ACC112 (cell line): Measurements from ENCODE around the gene CPA1.

ENCODE experiments used
- H2AFZ ChIP-seq: fragments of 200-600 bp; sonication (generic); one replicate; pipeline ENCODE4 v1.6.0; 2017; ENCODE audit warnings: antibody characterized with exemption, low read length; ENCODE audit not compliant: unreplicated experiment
- H3K27ac ChIP-seq: fragments of 200-600 bp; sonication (generic); 2 replicates; pipeline ENCODE4 v1.5.1; 2014; ENCODE audit warnings: low read depth, mild to moderate bottlenecking, antibody characterized with exemption, low read length, moderate library complexity
- H3K27me3 ChIP-seq: fragments of 200-600 bp; sonication (generic); 2 replicates; pipeline ENCODE4 v1.6.1; 2014; ENCODE audit warnings: mild to moderate bottlenecking, antibody characterized with exemption, low read length, moderate library complexity, mixed read lengths; ENCODE audit not compliant: insufficient read depth
- H3K36me3 ChIP-seq: fragments of 200-600 bp; sonication (generic); 2 replicates; pipeline ENCODE4 v1.6.1; 2016; ENCODE audit warnings: mild to moderate bottlenecking, antibody characterized with exemption, low read length, moderate library complexity, mixed read lengths; ENCODE audit not compliant: insufficient read depth
- H3K4me1 ChIP-seq: fragments of 200-600 bp; sonication (generic); one replicate; pipeline ENCODE4 v1.6.1; 2016; ENCODE audit warnings: low read length, mixed read lengths; ENCODE audit not compliant: insufficient read depth, unreplicated experiment, control insufficient read depth
- H3K4me3 ChIP-seq: fragments of 200-600 bp; sonication (generic); 2 replicates; pipeline ENCODE4 v1.5.1; 2014; ENCODE audit warnings: mild to moderate bottlenecking, low read depth, low read length
- H3K79me2 ChIP-seq: fragments of 200-600 bp; sonication (generic); one replicate; pipeline ENCODE4 v1.6.0; 2016; ENCODE audit warnings: low read length; ENCODE audit not compliant: control insufficient read depth, unreplicated experiment, insufficient read depth

CPA1 gene

DNA sequence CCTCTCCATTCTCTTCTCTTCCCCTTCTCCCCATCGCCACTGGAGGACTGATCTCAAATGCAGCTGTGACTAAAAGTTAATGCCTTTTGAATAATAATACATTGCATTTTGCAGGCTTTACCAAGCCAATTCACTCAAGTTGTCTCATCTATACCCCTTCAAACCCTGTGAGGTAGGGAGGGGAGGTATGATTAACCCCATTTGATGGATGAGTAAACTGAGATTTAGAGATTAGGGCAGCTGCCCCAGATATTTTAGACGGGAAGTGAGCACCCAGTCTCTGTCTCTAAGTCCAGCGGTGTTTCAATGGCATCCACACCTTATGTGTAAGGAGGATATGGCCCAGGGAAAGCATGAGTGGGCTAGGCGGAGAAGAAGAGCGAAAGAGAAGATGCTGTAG, 34.6 kb upstream of the CPA1 start:
- no peaks in the 10 kb centered on the region for H3K27me3 ChIP-seq

DNA sequence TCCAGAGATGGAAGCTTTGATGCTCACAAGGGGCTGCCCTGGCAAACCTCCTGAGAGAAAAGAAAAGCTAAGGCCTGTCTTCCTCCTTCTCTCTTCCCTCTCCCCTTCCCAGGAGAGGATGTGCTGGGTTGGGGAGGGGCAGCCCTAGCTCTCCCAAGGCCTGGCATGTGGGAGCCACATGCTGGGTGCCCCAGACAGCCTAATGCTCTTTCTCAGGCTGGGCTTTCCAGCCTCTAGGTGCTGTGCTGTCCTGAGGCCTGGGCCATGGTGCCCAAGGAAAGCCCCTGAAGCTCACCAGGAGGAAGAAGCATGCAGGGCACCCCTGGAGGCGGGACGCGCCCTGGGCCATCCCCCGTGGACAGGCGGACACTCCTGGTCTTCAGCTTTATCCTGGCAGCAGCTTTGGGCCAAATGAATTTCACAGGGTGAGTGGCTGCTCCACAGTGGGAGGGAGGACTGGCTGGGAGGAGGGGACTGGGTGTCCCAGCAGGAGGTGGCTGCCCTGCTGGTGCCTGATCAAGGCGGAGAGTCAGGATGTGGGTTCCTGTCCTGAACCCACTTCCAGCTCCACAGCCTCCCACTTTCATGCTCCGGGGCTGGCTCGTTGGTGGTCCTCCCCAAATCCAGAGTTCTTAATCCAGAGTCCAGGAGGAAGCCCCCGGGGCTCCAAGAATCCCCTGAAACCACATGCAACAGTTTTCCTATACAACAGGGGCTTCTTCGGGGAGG, 34.0 kb upstream of the CPA1 start:
- Histone ChIP-seq H3K79me2 (no peaks in the 10 kb centered on the region), H3K27me3 (no peaks in the 10 kb centered on the region), H3K36me3 (no peaks in the 10 kb centered on the region), H3K27ac (no peak overlapping the region), H2AFZ (no peak overlapping the region), H3K4me3 (no peak overlapping the region), H3K4me1 (peaks cover 5% of the 10 kb centered on the region)

More for the DNA sequence above, 34.6 kb upstream of the CPA1 start:
- no peaks in the 10 kb centered on the region for H3K36me3 ChIP-seq
- peaks cover 5% of the 10 kb centered on the region for H3K4me1 ChIP-seq
- H3K27ac ChIP-seq: no peak overlapping the region
- H3K79me2 ChIP-seq: no peaks in the 10 kb centered on the region
- H3K4me3 ChIP-seq: peak overlapping the region; percentile 57; the same call in 1 of the 2 replicates
- no peak overlapping the region for H2AFZ ChIP-seq

- no peaks in the 10 kb centered on the region for H3K36me3 ChIP-seq
- H2AFZ ChIP-seq: no peak overlapping the region
- no peak overlapping the region for H3K27ac ChIP-seq
- H3K4me1 ChIP-seq: peaks cover 5% of the 10 kb centered on the region
- no peaks in the 10 kb centered on the region for H3K79me2 ChIP-seq
- H3K4me3 ChIP-seq: no peak overlapping the region
- H3K27me3 ChIP-seq: no peaks in the 10 kb centered on the region
Observed at GRCh38 chr7:130346941-130347340, 33.4 kb upstream of the CPA1 start.

- no peaks in the 10 kb centered on the region for H3K27me3 ChIP-seq
- H3K27ac ChIP-seq: no peak overlapping the region
- H3K36me3 ChIP-seq: no peaks in the 10 kb centered on the region
- no peak overlapping the region for H2AFZ ChIP-seq
- no peak overlapping the region for H3K4me3 ChIP-seq
- peaks cover 20% of the 10 kb centered on the region for H3K4me1 ChIP-seq
- H3K79me2 ChIP-seq: no peaks in the 10 kb centered on the region
Observed at GRCh38 chr7:130349911-130350782, 30.1 kb upstream of the CPA1 start.

DNA sequence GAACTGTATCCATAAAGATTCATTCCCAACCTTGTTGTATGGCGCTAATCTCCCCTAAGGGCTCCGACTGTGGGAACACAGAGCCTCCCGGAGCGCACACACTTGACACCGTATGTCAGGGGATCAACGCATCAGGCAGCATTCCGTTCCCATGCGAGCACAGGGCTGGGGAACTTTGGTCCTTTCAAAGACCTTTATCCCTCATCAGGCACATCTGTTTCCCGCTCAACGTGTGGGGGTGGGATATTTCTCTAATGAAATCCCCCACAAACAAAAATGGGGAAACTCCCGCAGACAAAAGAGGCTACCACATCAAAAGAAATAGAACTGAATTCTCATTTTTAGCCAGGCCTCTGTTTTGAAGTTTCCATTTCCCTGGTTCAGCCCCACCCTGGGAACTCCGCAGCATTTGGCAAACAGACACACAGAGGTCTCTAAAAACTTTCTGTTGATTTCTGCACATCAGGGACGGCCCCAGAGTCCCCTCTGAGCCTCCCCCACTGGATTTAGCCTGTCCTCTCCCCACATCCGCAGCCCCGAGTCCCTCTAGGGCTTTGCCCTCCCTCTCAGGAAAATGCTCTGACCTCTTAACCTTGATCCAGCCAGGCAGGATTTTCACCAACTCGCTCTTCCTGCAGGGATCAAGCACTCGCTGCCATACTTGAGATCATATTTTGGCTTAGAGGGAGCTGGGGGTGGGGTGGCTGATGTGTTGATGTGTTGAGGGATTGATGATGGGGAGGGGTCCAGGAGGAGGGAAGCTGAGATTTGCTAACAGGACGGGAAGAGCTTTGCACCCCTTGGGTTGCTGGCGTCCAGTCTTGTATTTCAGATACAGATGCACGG, 29.1 kb upstream of the CPA1 start:
- Histone ChIP-seq H3K4me1 (peaks cover 26% of the 10 kb centered on the region), H3K36me3 (no peaks in the 10 kb centered on the region), H3K27ac (no peak overlapping the region), H3K4me3 (no peak overlapping the region), H2AFZ (no peak overlapping the region), H3K79me2 (no peaks in the 10 kb centered on the region), H3K27me3 (no peaks in the 10 kb centered on the region)

- Histone ChIP-seq H3K4me1 (peaks cover 32% of the 10 kb centered on the region), H3K36me3 (no peaks in the 10 kb centered on the region), H3K4me3 (no peak overlapping the region), H3K27ac (no peak overlapping the region), H2AFZ (no peak overlapping the region), H3K27me3 (no peaks in the 10 kb centered on the region), H3K79me2 (no peaks in the 10 kb centered on the region)
Observed at GRCh38 chr7:130351791-130352090, 28.6 kb upstream of the CPA1 start.

DNA sequence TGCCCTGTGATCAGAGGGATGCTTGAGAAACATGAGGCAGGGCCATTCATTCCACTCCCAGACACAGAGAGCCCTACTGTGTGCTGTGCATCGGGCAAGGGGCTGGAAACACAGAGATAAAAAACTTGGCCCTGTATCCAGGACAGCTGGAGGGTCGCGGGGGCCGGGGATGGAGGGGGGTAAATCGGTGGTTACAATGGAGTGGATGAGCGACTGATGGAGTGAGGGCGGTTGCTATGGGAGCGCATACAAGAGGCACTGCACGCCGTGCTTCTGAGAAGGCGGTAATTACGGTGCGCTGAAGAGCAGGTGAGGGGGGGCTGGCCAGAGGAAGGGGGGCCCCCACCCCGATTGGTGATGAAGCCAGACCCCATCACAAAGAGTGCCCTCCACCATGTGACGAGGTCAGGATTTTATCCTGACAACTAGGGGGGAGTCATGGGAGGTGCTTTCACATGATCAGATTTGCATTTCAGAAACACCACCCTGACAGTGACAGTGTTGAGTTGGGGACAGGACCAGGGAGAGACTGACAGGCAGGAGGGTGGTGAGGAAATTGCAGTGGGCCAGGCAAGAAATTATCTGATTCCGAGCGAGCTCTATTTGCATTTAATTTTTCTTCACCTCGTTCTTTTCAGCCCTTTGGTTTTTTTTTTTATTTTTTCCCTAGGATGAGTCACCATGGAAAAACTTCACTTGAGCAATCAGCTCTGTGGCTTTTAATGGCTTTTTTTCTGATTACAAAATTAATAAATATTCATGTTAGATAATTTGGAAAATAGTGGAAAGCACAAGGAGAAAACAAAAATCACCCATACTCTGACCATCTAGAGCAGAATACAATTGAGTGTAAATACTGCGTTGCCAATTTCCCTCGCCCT, 27.9 kb upstream of the CPA1 start:
- H3K4me1 ChIP-seq: peaks cover 37% of the 10 kb centered on the region
- no peaks in the 10 kb centered on the region for H3K27me3 ChIP-seq
- H3K36me3 ChIP-seq: no peaks in the 10 kb centered on the region
- peak overlapping the region; percentile 42 for H3K4me3 ChIP-seq
- peak overlapping the region; percentile 47 for H2AFZ ChIP-seq
- H3K79me2 ChIP-seq: no peaks in the 10 kb centered on the region
- H3K27ac ChIP-seq: no peak overlapping the region

DNA sequence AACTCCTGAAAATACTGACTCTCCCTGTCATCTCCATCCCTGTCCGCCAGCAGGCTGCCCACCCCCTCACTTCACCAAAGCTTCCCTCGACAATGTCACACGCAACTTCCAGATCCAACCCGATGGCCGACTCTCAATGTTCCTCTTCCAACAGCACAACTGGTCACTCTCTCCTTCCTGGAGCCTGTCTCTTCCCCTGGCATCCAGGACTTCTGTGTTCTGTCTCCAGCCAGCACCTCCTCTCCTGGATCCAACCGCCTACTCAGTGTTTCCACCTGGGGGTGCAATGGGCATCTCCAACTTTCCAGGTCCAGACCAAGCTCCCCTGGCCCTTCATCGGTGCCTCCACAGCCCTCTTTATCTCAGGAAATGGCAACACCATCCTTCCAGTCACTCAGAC, 27.1 kb upstream of the CPA1 start:
- Histone ChIP-seq H3K4me3 (no peak overlapping the region), H3K27ac (no peak overlapping the region), H2AFZ (no peak overlapping the region), H3K36me3 (no peaks in the 10 kb centered on the region), H3K27me3 (no peaks in the 10 kb centered on the region), H3K79me2 (no peaks in the 10 kb centered on the region), H3K4me1 (peaks cover 39% of the 10 kb centered on the region)

- H3K27me3 ChIP-seq: no peaks in the 10 kb centered on the region
- peaks cover 39% of the 10 kb centered on the region for H3K4me1 ChIP-seq
- peaks cover 5% of the 10 kb centered on the region; the same call in 1 of the 2 replicates for H3K36me3 ChIP-seq
- H3K27ac ChIP-seq: peak overlapping the region; percentile 88
- no peaks in the 10 kb centered on the region for H3K79me2 ChIP-seq
- H2AFZ ChIP-seq: peak overlapping the region; percentile 10
- peak overlapping the region; percentile 19; the same call in 1 of the 2 replicates for H3K4me3 ChIP-seq
Observed at GRCh38 chr7:130356121-130356875, 24.0 kb upstream of the CPA1 start.
